Smooth muscle cell (in vitro differentiated cells): Measurements from ENCODE around the gene WDTC1. TPM values are rescaled to one million over a fixed set of nuclear protein-coding genes. Genes with fewer than 3 reads are reported as not detected.

Experiments
- DNase-seq: peaks from one replicate; lab custom pipeline; 2025; ENCODE audit not compliant: unreplicated experiment; lab: John Stamatoyannopoulos, UW
- H2AFZ ChIP-seq: fragments of 200-600 bp; sonication (generic); 2 replicates; pipeline ENCODE4 v1.6.0; 2016; ENCODE audit warnings: antibody characterized with exemption, low read depth, mild to moderate bottlenecking
- H3F3A ChIP-seq: fragments of 200-600 bp; sonication (generic); 2 replicates; pipeline ENCODE4 v1.6.0; 2017; ENCODE audit warnings: antibody characterized with exemption, low read depth
- H3K27ac ChIP-seq: fragments of 200-600 bp; sonication (generic); 2 replicates; pipeline ENCODE4 v1.5.1; 2016; ENCODE audit warnings: low read depth, mild to moderate bottlenecking
- H3K27me3 ChIP-seq: fragments of 200-600 bp; sonication (generic); 2 replicates; pipeline ENCODE4 v1.6.1; 2016; ENCODE audit warnings: low read depth, mild to moderate bottlenecking
- H3K36me3 ChIP-seq: fragments of 200-600 bp; sonication (generic); 2 replicates; pipeline ENCODE4 v1.5.1; 2016; ENCODE audit warnings: low read depth
- H3K4me1 ChIP-seq: fragments of 200-600 bp; sonication (generic); 2 replicates; pipeline ENCODE4 v1.5.1; 2016; ENCODE audit warnings: low read depth
- H3K4me2 ChIP-seq: fragments of 200-600 bp; sonication (generic); 2 replicates; pipeline ENCODE4 v1.6.0; 2016; ENCODE audit warnings: mild to moderate bottlenecking
- H3K4me3 ChIP-seq: fragments of 200-600 bp; sonication (generic); 2 replicates; pipeline ENCODE4 v1.5.1; 2016; ENCODE audit warnings: mild to moderate bottlenecking
- H3K79me2 ChIP-seq: fragments of 200-600 bp; sonication (generic); 2 replicates; pipeline ENCODE4 v1.6.0; 2016; ENCODE audit warnings: low read depth, mild to moderate bottlenecking
- H3K9ac ChIP-seq: fragments of 200-600 bp; sonication (generic); 2 replicates; pipeline ENCODE4 v1.6.0; 2016; ENCODE audit warnings: low read depth
- H3K9me3 ChIP-seq: fragments of 200-600 bp; sonication (generic); replicated peaks from 2 replicates; pipeline ENCODE4 v1.5.1; 2016; ENCODE audit warnings: low read depth
- H4K20me1 ChIP-seq: fragments of 200-600 bp; sonication (generic); 2 replicates; pipeline ENCODE4 v1.6.0; 2016; ENCODE audit warnings: low read depth
- WGBS: methylation state at CpG from one replicate; pipeline ENCODE4 v1.1.7; 2016; ENCODE audit warnings: low lambda C conversion rate; 5-methylcytosine and 5-hydroxymethylcytosine counted together
- polyA plus RNA-seq: library from polyadenylated mRNA; unstranded; fragments of >200 nt; fragmentation: Nextera tagmentation; extraction: Ambion mirVana; gene quantifications from 2 replicates; pipeline ENCODE4 v1.2.1, GENCODE V29; 2016
- total RNA-seq: library from RNA; depleted of rRNA; stranded (reverse); fragments of >200 nt; gene quantifications from 2 replicates; pipeline ENCODE4 v1.2.3, GENCODE V29; 2014
- TF ChIP-seq, protein P1 (sequence below): fragments of 200-600 bp; sonication (generic); IDR thresholded peaks from 2 replicates; pipeline ENCODE4 v1.5.1; 2017; ENCODE audit warnings: borderline replicate concordance, mild to moderate bottlenecking, antibody characterized with exemption; ENCODE audit not compliant: insufficient read depth, poor library complexity, severe bottlenecking

WDTC1 gene
- total and polyA plus RNA-seq, 2 experiments from 2014 or later: 5.4 to 10.3 TPM

GRCh38 chr1:27302612-27303011, 68.2 kb downstream of the WDTC1 start:
- H3F3A ChIP-seq: peaks cover 5% of the 10 kb centered on the region
- no peak overlapping the region for H3K27ac ChIP-seq
- H3K27me3 ChIP-seq: no peaks in the 10 kb centered on the region
- 93% methylated on average over 2 of the region's 2 CpGs for WGBS
- H3K79me2 ChIP-seq: no peaks in the 10 kb centered on the region
- H3K36me3 ChIP-seq: no peaks in the 10 kb centered on the region
- H3K9ac ChIP-seq: no peak overlapping the region
- no peaks in the 10 kb centered on the region for H4K20me1 ChIP-seq
- H3K4me3 ChIP-seq: no peak overlapping the region
- no peak overlapping the region for H3K4me2 ChIP-seq
- H3K9me3 ChIP-seq: no peaks in the 10 kb centered on the region
- TF ChIP-seq, protein P1, sequence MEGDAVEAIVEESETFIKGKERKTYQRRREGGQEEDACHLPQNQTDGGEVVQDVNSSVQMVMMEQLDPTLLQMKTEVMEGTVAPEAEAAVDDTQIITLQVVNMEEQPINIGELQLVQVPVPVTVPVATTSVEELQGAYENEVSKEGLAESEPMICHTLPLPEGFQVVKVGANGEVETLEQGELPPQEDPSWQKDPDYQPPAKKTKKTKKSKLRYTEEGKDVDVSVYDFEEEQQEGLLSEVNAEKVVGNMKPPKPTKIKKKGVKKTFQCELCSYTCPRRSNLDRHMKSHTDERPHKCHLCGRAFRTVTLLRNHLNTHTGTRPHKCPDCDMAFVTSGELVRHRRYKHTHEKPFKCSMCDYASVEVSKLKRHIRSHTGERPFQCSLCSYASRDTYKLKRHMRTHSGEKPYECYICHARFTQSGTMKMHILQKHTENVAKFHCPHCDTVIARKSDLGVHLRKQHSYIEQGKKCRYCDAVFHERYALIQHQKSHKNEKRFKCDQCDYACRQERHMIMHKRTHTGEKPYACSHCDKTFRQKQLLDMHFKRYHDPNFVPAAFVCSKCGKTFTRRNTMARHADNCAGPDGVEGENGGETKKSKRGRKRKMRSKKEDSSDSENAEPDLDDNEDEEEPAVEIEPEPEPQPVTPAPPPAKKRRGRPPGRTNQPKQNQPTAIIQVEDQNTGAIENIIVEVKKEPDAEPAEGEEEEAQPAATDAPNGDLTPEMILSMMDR: no peak
- H2AFZ ChIP-seq: no peak overlapping the region
- no peak for DNase-seq
- H3K4me1 ChIP-seq: peaks cover 36% of the 10 kb centered on the region

DNA sequence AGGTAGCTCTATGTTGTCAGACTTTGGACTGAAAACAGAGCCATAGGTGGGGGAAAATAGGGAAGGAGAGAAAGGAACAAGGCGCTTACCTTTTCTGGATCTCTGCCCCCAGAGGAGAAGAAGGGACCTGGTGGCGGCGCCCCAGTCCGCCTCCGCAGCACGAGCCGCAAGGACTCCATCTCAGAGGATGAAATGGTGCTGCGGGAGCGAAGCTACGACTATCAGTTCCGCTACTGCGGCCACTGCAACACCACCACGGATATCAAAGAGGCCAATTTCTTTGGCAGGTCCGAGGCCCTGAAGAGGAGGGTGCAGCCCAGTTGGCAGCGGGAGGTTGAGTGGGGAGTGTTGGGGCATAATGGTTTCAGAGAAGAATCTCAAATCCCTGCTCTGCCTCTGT, 69.1 kb downstream of the WDTC1 start:
- 93% methylated on average over 15 of the region's 15 CpGs for WGBS
- Histone ChIP-seq H3K9me3 (no peaks in the 10 kb centered on the region), H3K4me3 (no peak overlapping the region), H4K20me1 (no peaks in the 10 kb centered on the region), H3K27ac (no peak overlapping the region), H3K9ac (no peak overlapping the region), H2AFZ (no peak overlapping the region), H3K36me3 (no peaks in the 10 kb centered on the region), H3K4me1 (peaks cover 43% of the 10 kb centered on the region), H3F3A (peaks cover 5% of the 10 kb centered on the region), H3K4me2 (no peak overlapping the region), H3K27me3 (no peaks in the 10 kb centered on the region), H3K79me2 (no peaks in the 10 kb centered on the region)
- TF ChIP-seq, protein P1: no peak
- DNase-seq: no peak

DNA sequence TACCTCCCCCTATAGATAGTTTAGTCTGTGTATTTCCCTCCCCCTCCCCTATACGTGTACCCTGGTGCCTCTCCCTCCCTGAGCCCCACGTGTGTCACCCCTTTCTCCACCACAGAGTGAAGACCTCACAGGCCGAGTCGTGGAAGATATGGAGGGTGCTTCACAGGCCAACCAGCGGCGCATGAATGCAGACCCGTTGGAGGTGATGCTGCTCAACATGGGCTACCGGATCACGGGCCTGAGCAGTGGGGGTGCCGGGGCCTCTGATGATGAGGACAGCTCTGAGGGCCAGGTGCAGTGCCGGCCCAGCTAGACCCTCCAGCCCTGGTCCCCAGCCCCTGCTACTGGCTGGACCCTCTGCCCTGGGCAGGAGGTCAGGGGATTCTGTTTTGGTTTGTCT, 71.6 kb downstream of the WDTC1 start:
- WGBS: 92% methylated on average over 11 of the region's 11 CpGs
- TF ChIP-seq, protein P1: no peak
- H3K27me3 ChIP-seq: no peaks in the 10 kb centered on the region

More for the DNA sequence above, 71.6 kb downstream of the WDTC1 start:
- H3K79me2 ChIP-seq: no peaks in the 10 kb centered on the region
- no peak overlapping the region for H2AFZ ChIP-seq
- no peak overlapping the region for H3K4me2 ChIP-seq
- no peaks in the 10 kb centered on the region for H3F3A ChIP-seq
- no peak for DNase-seq
- no peaks in the 10 kb centered on the region for H4K20me1 ChIP-seq
- no peaks in the 10 kb centered on the region for H3K36me3 ChIP-seq
- H3K27ac ChIP-seq: no peak overlapping the region
- no peaks in the 10 kb centered on the region for H3K9me3 ChIP-seq
- peaks cover 27% of the 10 kb centered on the region for H3K4me1 ChIP-seq
- H3K9ac ChIP-seq: no peak overlapping the region
- H3K4me3 ChIP-seq: no peak overlapping the region
